ENCODE results near the gene EFCAB5. TPM values are rescaled to one million over a fixed set of nuclear protein-coding genes. Genes with fewer than 3 reads are reported as not detected.

Gene EFCAB5
- total and polyA plus RNA-seq, 2 of the 8 experiments (the other 6 are each of a cell fraction or from before 2014, with no cell fraction given): 0.05 to 0.34 TPM

- TF ChIP-seq CHD7 (IDR thresholded peaks at IDR 0.05; ENCODE audit: insufficient replicate concordance, low read length): no peak
- TF ChIP-seq TAF1 (IDR thresholded peaks at IDR 0.05; ENCODE audit: low read depth, low read length): peak; percentile 100
- TF ChIP-seq TEAD4 (IDR thresholded peaks at IDR 0.05; ENCODE audit: low read depth, low read length): no peak
- TF ChIP-seq POLR2AphosphoS5 (IDR thresholded peaks at IDR 0.05; ENCODE audit: low read depth, low read length): peak; percentile 100
- no peak for TF ChIP-seq HDAC6 (IDR thresholded peaks at IDR 0.05; ENCODE audit: low read depth, low read length)
- TF ChIP-seq RBBP5 (IDR thresholded peaks at IDR 0.05; ENCODE audit: borderline replicate concordance, low read depth, low read length): peak; percentile 75; the same call in 1 of the 2 replicates
- peak; percentile 63; the same call in 1 of the 2 replicates for TF ChIP-seq KDM5A (IDR thresholded peaks at IDR 0.05; ENCODE audit: low read length)
- no peak for TF ChIP-seq SIRT6 (IDR thresholded peaks at IDR 0.05; ENCODE audit: low read length)
- no peak for TF ChIP-seq BACH1 (IDR thresholded peaks at IDR 0.05; ENCODE audit: low read length)
- no peak for TF ChIP-seq KDM1A (IDR thresholded peaks at IDR 0.05; ENCODE audit: borderline replicate concordance, low read length)
Observed at GRCh38 chr17:30116661-30117551, 175.5 kb downstream of the EFCAB5 start, which contains the start of gene NSRP1 (continued).
